H9 (cell line): ENCODE measurements around the gene BAZ1B. TPM values are rescaled to one million over a fixed set of nuclear protein-coding genes. Genes with fewer than 3 reads are reported as not detected.
A peak's percentile ranks its signal among the peaks of the same experiment; 100 is the strongest.

Source experiments
- DNase-seq: peaks from one replicate; pipeline ENCODE4 v3.0.0-alpha.2; 2017
- H2AFZ ChIP-seq: one replicate; pipeline ENCODE4 v1.6.1; 2013; ENCODE audit warnings: mild to moderate bottlenecking, low read length, control low read depth, moderate library complexity
- H2AK5ac ChIP-seq: 2 replicates; pipeline ENCODE4 v1.6.1; 2013; ENCODE audit warnings: low read length, control low read depth, mixed read lengths; ENCODE audit not compliant: insufficient read length
- H2BK120ac ChIP-seq: one replicate; pipeline ENCODE4 v1.6.1; 2013; ENCODE audit warnings: low read depth, mild to moderate bottlenecking, low read length, control low read depth, inconsistent platforms; ENCODE audit not compliant: poor library complexity, severe bottlenecking
- H2BK12ac ChIP-seq: 2 replicates; pipeline ENCODE4 v1.6.1; 2013; ENCODE audit warnings: low read length, control low read depth, mixed read lengths, low read depth; ENCODE audit not compliant: insufficient read length
- H2BK15ac ChIP-seq: 2 replicates; pipeline ENCODE4 v1.6.1; 2013; ENCODE audit warnings: low read depth, low read length, control low read depth
- H2BK20ac ChIP-seq: one replicate; pipeline ENCODE4 v1.6.1; 2013; ENCODE audit warnings: low read depth, mild to moderate bottlenecking, low read length, control low read depth, inconsistent platforms; ENCODE audit not compliant: poor library complexity, severe bottlenecking
- H2BK5ac ChIP-seq: 2 replicates; pipeline ENCODE4 v1.6.1; 2013; ENCODE audit warnings: low read length, control low read depth, mixed read lengths; ENCODE audit not compliant: insufficient read length
- H3K14ac ChIP-seq: 2 replicates; pipeline ENCODE4 v1.6.1; 2013; ENCODE audit warnings: low read length, control low read depth; ENCODE audit not compliant: insufficient read depth
- H3K18ac ChIP-seq: 2 replicates; pipeline ENCODE4 v1.6.1; 2013; ENCODE audit warnings: low read depth, mild to moderate bottlenecking, mixed read lengths, low read length, control low read depth; ENCODE audit not compliant: insufficient read length
- H3K23ac ChIP-seq: 2 replicates; pipeline ENCODE4 v1.6.1; 2013; ENCODE audit warnings: low read length, control low read depth, mixed read lengths, low read depth; ENCODE audit not compliant: insufficient read length
- H3K23me2 ChIP-seq: 2 replicates; pipeline ENCODE4 v1.6.1; 2013; ENCODE audit warnings: low read depth, mild to moderate bottlenecking, mixed read lengths, low read length, control low read depth; ENCODE audit not compliant: insufficient read length, poor library complexity, severe bottlenecking
- H3K27ac ChIP-seq: 2 replicates; pipeline ENCODE4 v1.5.1; 2013; ENCODE audit warnings: low read length, control low read depth, mixed read lengths, low read depth; ENCODE audit not compliant: insufficient read length
- H3K27me3 ChIP-seq: 2 replicates; pipeline ENCODE4 v1.6.1; 2013; ENCODE audit warnings: low read length, control low read depth, inconsistent platforms; ENCODE audit not compliant: insufficient read depth
- H3K4ac ChIP-seq: 2 replicates; pipeline ENCODE4 v1.6.1; 2013; ENCODE audit warnings: low read depth, mild to moderate bottlenecking, control low read depth, inconsistent platforms, low read length, moderate library complexity
- H3K4me1 ChIP-seq: 2 replicates; pipeline ENCODE4 v1.6.1; 2013; ENCODE audit warnings: low read length, control low read depth, inconsistent platforms; ENCODE audit not compliant: insufficient read depth
- H3K4me2 ChIP-seq: 2 replicates; pipeline ENCODE4 v1.6.1; 2013; ENCODE audit warnings: low read length, control low read depth, mixed read lengths; ENCODE audit not compliant: insufficient read length, insufficient read depth
- H3K56ac ChIP-seq: 2 replicates; pipeline ENCODE4 v1.6.1; 2013; ENCODE audit warnings: low read depth, mild to moderate bottlenecking, mixed read lengths, low read length, control low read depth; ENCODE audit not compliant: insufficient read length
- H3K79me1 ChIP-seq: 2 replicates; pipeline ENCODE4 v1.6.1; 2013; ENCODE audit warnings: low read depth, mild to moderate bottlenecking, moderate library complexity, low read length, control low read depth, inconsistent platforms; ENCODE audit not compliant: insufficient read depth, poor library complexity, severe bottlenecking
- H3K79me2 ChIP-seq: 2 replicates; pipeline ENCODE4 v1.6.1; 2013; ENCODE audit warnings: low read length, control low read depth, inconsistent platforms; ENCODE audit not compliant: insufficient read depth
- H3K9ac ChIP-seq: 2 replicates; pipeline ENCODE4 v1.6.1; 2013; ENCODE audit warnings: low read length, control low read depth, mixed read lengths; ENCODE audit not compliant: insufficient read length; ENCODE audit errors: extremely low read depth
- H3K9me3 ChIP-seq: one replicate; pipeline ENCODE4 v1.6.1; 2013; ENCODE audit warnings: low read depth, low read length, inconsistent platforms; ENCODE audit not compliant: control insufficient read depth
- H3T11ph ChIP-seq: one replicate; pipeline ENCODE4 v1.6.1; 2013; ENCODE audit warnings: mild to moderate bottlenecking, low read length, control low read depth, inconsistent platforms
- H4K20me1 ChIP-seq: one replicate; pipeline ENCODE4 v1.6.1; 2013; ENCODE audit not compliant: control insufficient read depth, insufficient read length, insufficient read depth
- H4K5ac ChIP-seq: 2 replicates; pipeline ENCODE4 v1.6.1; 2013; ENCODE audit warnings: low read depth, mild to moderate bottlenecking, mixed read lengths, low read length, control low read depth; ENCODE audit not compliant: insufficient read length
- H4K8ac ChIP-seq: replicated peaks from 2 replicates; pipeline ENCODE4 v1.6.1; 2013; ENCODE audit warnings: low read length, control low read depth, mixed read lengths, low read depth; ENCODE audit not compliant: insufficient read length
- H4K91ac ChIP-seq: 2 replicates; pipeline ENCODE4 v1.6.1; 2013; ENCODE audit warnings: low read depth, mild to moderate bottlenecking, moderate library complexity, mixed read lengths, low read length, control low read depth; ENCODE audit not compliant: insufficient read length
- H3K27ac Mint-ChIP-seq, 3 experiments: 2 replicates in 2 of 3; 3 replicates in 1 of 3; pipeline ENCODE4 v1.8.0; 2020 to 2021; ENCODE audit warnings: mixed read lengths in 3 of 3, mild to moderate bottlenecking in 1 of 3, moderate library complexity in 1 of 3
- H3K27me3 Mint-ChIP-seq: 2 replicates; pipeline ENCODE4 v1.8.0; 2021; ENCODE audit warnings: low read depth, mild to moderate bottlenecking, moderate library complexity, mixed read lengths
- H3K36me3 Mint-ChIP-seq, 3 experiments: 2 replicates in 2 of 3; 3 replicates in 1 of 3; pipeline ENCODE4 v1.8.0; 2020 to 2021; ENCODE audit warnings: low read depth in 3 of 3, mixed read lengths in 3 of 3; ENCODE audit not compliant: insufficient read depth in 1 of 3
- H3K4me1 Mint-ChIP-seq, 2 experiments: 2 replicates each; pipeline ENCODE4 v1.8.0; 2020; ENCODE audit warnings: mixed read lengths in 2 of 2
- H3K4me3 Mint-ChIP-seq, 2 experiments: 2 replicates in 1 of 2; 3 replicates in 1 of 2; pipeline ENCODE4 v1.8.0; 2020 to 2021; ENCODE audit warnings: mild to moderate bottlenecking in 2 of 2, mixed read lengths in 2 of 2, moderate library complexity in 1 of 2
- H3K9me3 Mint-ChIP-seq, 2 experiments: 2 replicates in 1 of 2; 3 replicates in 1 of 2; pipeline ENCODE4 v1.8.0; 2020; ENCODE audit warnings: mild to moderate bottlenecking in 2 of 2, mixed read lengths in 2 of 2, moderate library complexity in 1 of 2
- WGBS: extraction: QIAGEN DNeasy Blood & Tissue Kit; methylation state at CpG from one replicate; pipeline ENCODE4 v1.1.7; 2013; ENCODE audit warnings: missing lambda C conversion rate, low lambda C conversion rate, mixed read lengths; ENCODE audit not compliant: insufficient read length; ENCODE audit errors: extremely low coverage; 5-methylcytosine and 5-hydroxymethylcytosine counted together
- total RNA-seq: library from RNA; stranded (reverse); gene quantifications from 2 replicates; pipeline ENCODE4 v1.2.1, GENCODE V29; 2021
- TF ChIP-seq, protein P1 (sequence below): fragments of 200-600 bp; sonication (generic); conservative IDR thresholded peaks from 3 replicates; pipeline ENCODE4 v1.8.0; 2021; ENCODE audit warnings: antibody characterized with exemption, mild to moderate bottlenecking

Gene BAZ1B
- total RNA-seq, 1 experiment from 2014 or later = 96.4 TPM

DNA sequence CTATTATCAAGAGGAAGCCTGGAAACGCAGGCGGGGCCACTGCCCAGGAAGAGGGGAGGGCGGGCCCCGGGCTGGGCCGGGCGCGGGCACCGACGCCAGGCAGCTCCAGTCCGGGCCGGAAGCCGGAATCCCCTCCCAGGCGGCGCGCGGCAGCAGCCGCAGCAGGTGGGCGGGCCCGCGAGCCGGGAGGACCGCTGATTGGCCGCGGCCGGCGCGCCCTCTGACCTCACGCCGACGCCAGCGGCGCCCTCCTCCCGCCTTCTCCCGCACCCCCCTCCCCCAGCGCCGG, 35.0 kb upstream of the BAZ1B start:
- peak overlapping the region; percentile 83 to 87 for H3K4me3 Mint-ChIP-seq
- Histone ChIP-seq H3K27ac (peak overlapping the region; percentile 28), H3K4me1 (no peaks in the 10 kb centered on the region), H2BK15ac (no peak overlapping the region), H3T11ph (no peak overlapping the region), H3K27me3 (0 out of 2 replicates have a peak, but pooled peaks cover 3% of the 10 kb centered on the region), H3K9me3 (no peaks in the 10 kb centered on the region), H2BK5ac (no peak overlapping the region), H3K23me2 (peaks cover 6% of the 10 kb centered on the region), H3K79me1 (no peaks in the 10 kb centered on the region), H2BK120ac (peak overlapping the region; percentile 78), H3K56ac (no peak overlapping the region), H2BK12ac (no peak overlapping the region), H2AK5ac (no peak overlapping the region), H3K79me2 (peaks cover 5% of the 10 kb centered on the region; the same call in 1 of the 2 replicates), H4K20me1 (no peaks in the 10 kb centered on the region), H2AFZ (no peak overlapping the region), H4K8ac (no peak overlapping the region), H3K4ac (no peak overlapping the region; the same call in 1 of the 2 replicates), H3K9ac (peak overlapping the region; percentile 78), H4K5ac (no peak overlapping the region), H3K23ac (no peak overlapping the region), H3K18ac (peak overlapping the region; percentile 99), H4K91ac (no peak overlapping the region), H3K14ac (peak overlapping the region; percentile 98; the same call in 1 of the 2 replicates), H3K4me2 (peak overlapping the region; percentile 78), H2BK20ac (no peak overlapping the region)
- H3K36me3 Mint-ChIP-seq = peaks cover 2 to 17% (median 7%) of the 10 kb centered on the region in 3 experiments; a peak in 6 of 7 replicates
- peaks cover 28% of the 10 kb centered on the region for H3K27me3 Mint-ChIP-seq
- H3K27ac Mint-ChIP-seq = peak overlapping the region; percentile 94 to 98 (median 94); a peak in 5 of 7 replicates
- TF ChIP-seq, protein P1, sequence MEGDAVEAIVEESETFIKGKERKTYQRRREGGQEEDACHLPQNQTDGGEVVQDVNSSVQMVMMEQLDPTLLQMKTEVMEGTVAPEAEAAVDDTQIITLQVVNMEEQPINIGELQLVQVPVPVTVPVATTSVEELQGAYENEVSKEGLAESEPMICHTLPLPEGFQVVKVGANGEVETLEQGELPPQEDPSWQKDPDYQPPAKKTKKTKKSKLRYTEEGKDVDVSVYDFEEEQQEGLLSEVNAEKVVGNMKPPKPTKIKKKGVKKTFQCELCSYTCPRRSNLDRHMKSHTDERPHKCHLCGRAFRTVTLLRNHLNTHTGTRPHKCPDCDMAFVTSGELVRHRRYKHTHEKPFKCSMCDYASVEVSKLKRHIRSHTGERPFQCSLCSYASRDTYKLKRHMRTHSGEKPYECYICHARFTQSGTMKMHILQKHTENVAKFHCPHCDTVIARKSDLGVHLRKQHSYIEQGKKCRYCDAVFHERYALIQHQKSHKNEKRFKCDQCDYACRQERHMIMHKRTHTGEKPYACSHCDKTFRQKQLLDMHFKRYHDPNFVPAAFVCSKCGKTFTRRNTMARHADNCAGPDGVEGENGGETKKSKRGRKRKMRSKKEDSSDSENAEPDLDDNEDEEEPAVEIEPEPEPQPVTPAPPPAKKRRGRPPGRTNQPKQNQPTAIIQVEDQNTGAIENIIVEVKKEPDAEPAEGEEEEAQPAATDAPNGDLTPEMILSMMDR = no peak
- H3K4me1 Mint-ChIP-seq = peaks cover 8 to 12% of the 10 kb centered on the region in 2 experiments
- peaks cover 3 to 4% of the 10 kb centered on the region in 2 experiments; a peak in 3 of 5 replicates for H3K9me3 Mint-ChIP-seq
- peak; percentile 96 for DNase-seq
- no CpG with 5 or more reads among the region's 36 CpGs for WGBS
